C4-2B (cell line): ENCODE data around the gene NIPBL.
"Not testable (repeated sequence)": the region's sequence is repeated elsewhere in the genome, so short reads cannot be mapped to it uniquely, and the experiment has no call there.

ENCODE experiments used
- CTCF ChIP-seq: fragments of 450-650 bp; conservative IDR thresholded peaks from 2 replicates; pipeline ENCODE4 v1.5.1; 2017; ENCODE audit warnings: mild to moderate bottlenecking
- ZFX ChIP-seq: fragments of 450-650 bp; IDR thresholded peaks from 2 replicates; pipeline ENCODE4 v1.6.1; 2017

- TF ChIP-seq CTCF, ZFX: not testable (repeated sequence)
These were observed 136.6 kb downstream of the NIPBL start for GRCh38 chr5:37013181-37013580.
